Panc1 (cell line): ENCODE measurements around the gene CIAPIN1. TPM values are rescaled to one million over a fixed set of nuclear protein-coding genes. Genes with fewer than 3 reads are reported as not detected.

ENCODE experiments used
- ATAC-seq: fragments of 200-7000 bp; cut with Tn5 transposase; 2 replicates; pipeline ENCODE4 v1.9.1; 2020; ENCODE audit warnings: mild to moderate bottlenecking, moderate library complexity
- BruUV-seq: library from RNA; stranded (reverse); fragments of 400-500 nt; replicated peaks from 2 replicates; lab custom pipeline; 2021; lab: Mats Ljungman, UMichigan
- CTCF ChIA-PET: fragments of 300-600 bp; sonication (Branson Sonifier 250); formaldehyde crosslinking; loops from one replicate; lab custom pipeline; 2022; ENCODE audit warnings: antibody characterized with exemption; lab: Charles Lee
- POLR2A ChIA-PET: fragments of 300-600 bp; sonication (Branson Sonifier 250); formaldehyde crosslinking; loops from one replicate; lab custom pipeline; 2022; ENCODE audit warnings: antibody characterized with exemption; lab: Charles Lee
- DNase-seq: peaks from one replicate; pipeline ENCODE4 v3.0.0-alpha.2; 2010; ENCODE audit warnings: low read depth, low spot score
- H3K27ac ChIP-seq: 2 replicates; pipeline ENCODE4 v1.5.1; 2011; ENCODE audit warnings: mild to moderate bottlenecking, low read length, inconsistent platforms
- H3K27me3 ChIP-seq: fragments of 200-500 bp; sonication (Bioruptor generic); 2 replicates; pipeline ENCODE4 v1.6.0; 2014; ENCODE audit warnings: low read length, inconsistent platforms; ENCODE audit not compliant: control insufficient read depth, insufficient read depth
- H3K36me3 ChIP-seq: fragments of 200-500 bp; sonication (Bioruptor generic); 2 replicates; pipeline ENCODE4 v1.5.1; 2014; ENCODE audit warnings: inconsistent platforms, mild to moderate bottlenecking, low read length, moderate library complexity; ENCODE audit not compliant: control insufficient read depth, insufficient read depth
- H3K4me1 ChIP-seq: 2 replicates; pipeline ENCODE4 v1.5.1; 2011; ENCODE audit warnings: inconsistent platforms, mild to moderate bottlenecking, low read length, moderate library complexity; ENCODE audit not compliant: control insufficient read depth, insufficient read depth
- H3K4me3 ChIP-seq, 2 experiments: 2 replicates each; pipeline ENCODE4 v1.5.1; 2011 to 2012; ENCODE audit warnings: low read depth in 2 of 2, low read length in 2 of 2, mild to moderate bottlenecking in 2 of 2, inconsistent platforms in 1 of 2, moderate library complexity in 1 of 2
- H3K9me3 ChIP-seq: fragments of 200-500 bp; sonication (Bioruptor generic); 2 replicates; pipeline ENCODE4 v1.5.1; 2014; ENCODE audit warnings: low read depth, mild to moderate bottlenecking, inconsistent platforms, low read length, moderate library complexity; ENCODE audit not compliant: control insufficient read depth, insufficient read depth
- CTCF ChIP-seq: fragments of 450-650 bp; IDR thresholded peaks from 2 replicates; pipeline ENCODE4 v1.5.1; 2017; ENCODE audit warnings: mild to moderate bottlenecking
- POLR2AphosphoS5 ChIP-seq: IDR thresholded peaks from 2 replicates; pipeline ENCODE4 v1.6.1; 2012; ENCODE audit warnings: mild to moderate bottlenecking, low read depth, low read length, moderate library complexity
- REST ChIP-seq, 2 experiments: IDR thresholded peaks; 2 replicates each; pipeline ENCODE4 v1.6.1; 2011 to 2012; ENCODE audit warnings: low read depth in 2 of 2, control low read depth in 1 of 2, low read length in 1 of 2, mild to moderate bottlenecking in 1 of 2, moderate library complexity in 1 of 2; ENCODE audit not compliant: insufficient read depth in 1 of 2
- SIN3A ChIP-seq: IDR thresholded peaks from 2 replicates; pipeline ENCODE4 v1.6.1; 2012; ENCODE audit warnings: low read depth, mild to moderate bottlenecking, low read length, moderate library complexity, borderline replicate concordance; ENCODE audit not compliant: insufficient read depth
- TCF7L2 ChIP-seq: IDR thresholded peaks from 2 replicates; pipeline ENCODE4 v1.6.1; 2011; ENCODE audit warnings: mild to moderate bottlenecking, low read depth, low read length, inconsistent platforms
- in situ Hi-C: cut with HindIII; loops from 2 replicates; pipeline ENCODE4 v1.10.0; 2016; ENCODE audit warnings: low sequenced_read_pairs, low pct_unique_long_range_greater_than_20kb
- intact Hi-C: fragments of 100-400 bp; cut with micrococcal nuclease; formaldehyde crosslinking; loops from one replicate; pipeline ENCODE4 v1.10.0; 2022; ENCODE audit not compliant: unreplicated experiment
- total RNA-seq: library from RNA; stranded (reverse); gene quantifications from one replicate; pipeline ENCODE4 v1.2.1, GENCODE V29; 2021; ENCODE audit not compliant: unreplicated experiment

The CIAPIN1 gene
- total RNA-seq, 1 experiment from 2014 or later = 64.0 TPM

- POLR2A ChIA-PET = no interaction called here
- no TSS peak for BruUV-seq
- intact Hi-C loops = no loop called here
These were observed 52.7 kb downstream of the CIAPIN1 start for GRCh38 chr16:57394444-57394843.

GRCh38 chr16:57392694-57393093 is 54.5 kb downstream of the CIAPIN1 start:
- no peak for DNase-seq
- BruUV-seq = no TSS peak
- ChIA-PET POLR2A (no interaction called here), CTCF (no interaction called here)
- Histone ChIP-seq H3K9me3 (no peaks in the 10 kb centered on the region), H3K4me3 (no peak overlapping the region), H3K27ac (no peak overlapping the region), H3K4me1 (no peaks in the 10 kb centered on the region), H3K27me3 (no peaks in the 10 kb centered on the region), H3K36me3 (no peaks in the 10 kb centered on the region)
- in situ Hi-C loops = no loop called here
- intact Hi-C loops = no loop called here
- TF ChIP-seq REST (IDR thresholded peaks at IDR 0.05; ENCODE audit: insufficient read depth in 1 of 2, low read depth in 2 of 2, low read length in 1 of 2) (no peak), CTCF (no peak), SIN3A (no peak), TCF7L2 (no peak), POLR2AphosphoS5 (no peak)
- no peak for ATAC-seq

More at GRCh38 chr16:57394444-57394843, 52.7 kb downstream of the CIAPIN1 start:
- ATAC-seq (no peak), DNase-seq (no peak)
- Histone ChIP-seq H3K4me3 (no peak overlapping the region), H3K27ac (no peak overlapping the region), H3K27me3 (no peaks in the 10 kb centered on the region), H3K4me1 (no peaks in the 10 kb centered on the region), H3K36me3 (no peaks in the 10 kb centered on the region), H3K9me3 (no peaks in the 10 kb centered on the region)
- in situ Hi-C loops = no loop called here
- TF ChIP-seq REST (IDR thresholded peaks at IDR 0.05; ENCODE audit: insufficient read depth in 1 of 2, low read depth in 2 of 2, low read length in 1 of 2) (no peak), SIN3A (no peak), POLR2AphosphoS5 (no peak), CTCF (no peak), TCF7L2 (no peak)
- CTCF ChIA-PET = no interaction called here
